Breast epithelium (tissue), 4 donors: ENCODE results near the gene DNM3. TPM values are rescaled to one million over a fixed set of nuclear protein-coding genes. Genes with fewer than 3 reads are reported as not detected.
A peak's percentile ranks its signal among the peaks of the same experiment; 100 is the strongest.

ENCODE experiments used
- DNase-seq, 2 donors: peaks; one replicate each; pipeline ENCODE4 v3.0.0-alpha.2; 2019; ENCODE audit warnings: low spot score in 2 of 2
- H3K27ac ChIP-seq, 2 donors: fragments of 200-600 bp; sonication (generic) in 1 of 2; one replicate each; pipeline ENCODE4 v1.5.1; 2016 to 2019; ENCODE audit warnings: mild to moderate bottlenecking in 1 of 2
- H3K27me3 ChIP-seq, 2 donors: fragments of 200-600 bp; sonication (generic) in 1 of 2; one replicate each; pipeline versions ENCODE4 v1.5.1 to v1.6.0; 2017 to 2019; ENCODE audit warnings: control low read depth in 1 of 2, mild to moderate bottlenecking in 1 of 2
- H3K36me3 ChIP-seq: fragments of 200-600 bp; one replicate; pipeline ENCODE4 v1.5.1; 2019
- H3K4me1 ChIP-seq, 2 donors: fragments of 200-600 bp; sonication (generic); one replicate each; pipeline ENCODE4 v1.5.1; 2016 to 2019; ENCODE audit warnings: control low read depth in 1 of 2
- H3K4me3 ChIP-seq, 3 donors: fragments of 200-600 bp; sonication (generic); 1 replicate in 2 of 3; 2 replicates in 1 of 3; pipeline ENCODE4 v1.5.1; 2016 to 2019; ENCODE audit warnings: mild to moderate bottlenecking in 3 of 3, moderate library complexity in 2 of 3
- H3K9me3 ChIP-seq, 2 donors: fragments of 200-600 bp; sonication (generic) in 1 of 2; one replicate each; pipeline ENCODE4 v1.5.1; 2016 to 2019; ENCODE audit warnings: control low read depth in 1 of 2
- CTCF ChIP-seq, 3 donors: fragments of 450-650 bp; IDR thresholded peaks; one replicate each; pipeline ENCODE4 v1.5.1; 2016 to 2017; ENCODE audit warnings: antibody characterized with exemption in 3 of 3, mild to moderate bottlenecking in 3 of 3, moderate library complexity in 3 of 3
- POLR2A ChIP-seq: fragments of 450-650 bp; IDR thresholded peaks from one replicate; pipeline ENCODE4 v1.6.1; 2016; ENCODE audit warnings: antibody characterized with exemption, mild to moderate bottlenecking, moderate library complexity
- POLR2AphosphoS5 ChIP-seq, 3 donors: sonication (generic); formaldehyde crosslinking; IDR thresholded peaks; one replicate each; pipeline ENCODE4 v1.6.1; 2017; ENCODE audit warnings: antibody characterized with exemption in 3 of 3
- intact Hi-C: fragments of 100-400 bp; cut with DNase I; formaldehyde crosslinking; loops from one replicate; pipeline ENCODE4 v1.15.1; 2023; ENCODE audit warnings: low total_unique reads
- total RNA-seq, 3 donors: library from RNA; depleted of rRNA; stranded (reverse); fragments of >200 nt; gene quantifications; one replicate each; pipeline ENCODE4 v1.1.0, GENCODE V29; 2016

The DNM3 gene
- total RNA-seq, 3 donors from 2014 or later: 5.1 to 7.5 (median 6.6) TPM

GRCh38 chr1:171834821-171835220 lies 6.5 kb upstream of the DNM3 start:
- DNase-seq: no peak
- Histone ChIP-seq H3K4me3 (no peak overlapping the region), H3K9me3 (peaks cover 0 to under 1% of the 10 kb centered on the region in 2 donors), H3K36me3 (no peaks in the 10 kb centered on the region), H3K27ac (no peak overlapping the region), H3K4me1 (no peaks in the 10 kb centered on the region), H3K27me3 (no peaks in the 10 kb centered on the region)
- intact Hi-C loops: no loop called here
- no peak for TF ChIP-seq CTCF (IDR thresholded peaks at IDR 0.05)
- no peak for TF ChIP-seq POLR2A
- no peak for TF ChIP-seq POLR2AphosphoS5 (IDR thresholded peaks at IDR 0.05)

- intact Hi-C loops: no loop called here
- TF ChIP-seq POLR2A (no peak), CTCF (IDR thresholded peaks at IDR 0.05) (no peak), POLR2AphosphoS5 (IDR thresholded peaks at IDR 0.05) (no peak)
- Histone ChIP-seq H3K9me3 (peaks cover 5 to 12% of the 10 kb centered on the region in 2 donors), H3K4me3 (no peak overlapping the region), H3K27me3 (no peaks in the 10 kb centered on the region), H3K36me3 (no peaks in the 10 kb centered on the region), H3K4me1 (no peaks in the 10 kb centered on the region), H3K27ac (no peak overlapping the region)
- DNase-seq: no peak
Observed at GRCh38 chr1:171835891-171836290, 5.4 kb upstream of the DNM3 start.

GRCh38 chr1:171841931-171842761 lies 848 bp downstream of the DNM3 start:
- Histone ChIP-seq H3K36me3 (no peaks in the 10 kb centered on the region), H3K9me3 (peaks cover 5 to 16% of the 10 kb centered on the region in 2 donors), H3K27ac (peak overlapping the region; percentile 40 to 52), H3K4me1 (no peaks in the 10 kb centered on the region), H3K4me3 (peak overlapping the region; percentile 71 to 85 (median 75)), H3K27me3 (no peaks in the 10 kb centered on the region)
- intact Hi-C loops: loop anchor here (2.0 kb wide), 1 partner anchor 41 kb away; no protein-coding TSS in a partner anchor
- DNase-seq: no peak
- TF ChIP-seq CTCF (IDR thresholded peaks at IDR 0.05) (no peak), POLR2A (no peak), POLR2AphosphoS5 (IDR thresholded peaks at IDR 0.05) (no peak)

- H3K4me3 ChIP-seq: no peak overlapping the region
- H3K27me3 ChIP-seq: no peaks in the 10 kb centered on the region
- intact Hi-C loops: no loop called here
- no peak overlapping the region for H3K27ac ChIP-seq
- TF ChIP-seq POLR2A: no peak
- TF ChIP-seq CTCF (IDR thresholded peaks at IDR 0.05): no peak
- no peak for TF ChIP-seq POLR2AphosphoS5 (IDR thresholded peaks at IDR 0.05)
- H3K36me3 ChIP-seq: no peaks in the 10 kb centered on the region
- no peak for DNase-seq
- H3K4me1 ChIP-seq: no peaks in the 10 kb centered on the region
- peaks cover 5 to 16% of the 10 kb centered on the region in 2 donors for H3K9me3 ChIP-seq
Observed at GRCh38 chr1:171844381-171844780, 3.1 kb downstream of the DNM3 start.

GRCh38 chr1:171845998-171846397 lies 4.7 kb downstream of the DNM3 start:
- Histone ChIP-seq H3K27ac (no peak overlapping the region), H3K36me3 (no peaks in the 10 kb centered on the region), H3K9me3 (peaks cover 0 to 3% of the 10 kb centered on the region in 2 donors), H3K4me3 (no peak overlapping the region), H3K4me1 (no peaks in the 10 kb centered on the region), H3K27me3 (no peaks in the 10 kb centered on the region)
- no peak for TF ChIP-seq POLR2A
- no peak for TF ChIP-seq CTCF (IDR thresholded peaks at IDR 0.05)
- no peak for TF ChIP-seq POLR2AphosphoS5 (IDR thresholded peaks at IDR 0.05)
- intact Hi-C loops: no loop called here
- no peak for DNase-seq
